Limb (tissue), 2 donors: Measurements from ENCODE around the gene CCDC71L.

Source experiments
- DNase-seq, 2 donors: peaks; one replicate each; pipeline ENCODE4 v3.0.0-alpha.2; 2016; ENCODE audit errors: extremely low spot score in 2 of 2

CCDC71L gene

DNA sequence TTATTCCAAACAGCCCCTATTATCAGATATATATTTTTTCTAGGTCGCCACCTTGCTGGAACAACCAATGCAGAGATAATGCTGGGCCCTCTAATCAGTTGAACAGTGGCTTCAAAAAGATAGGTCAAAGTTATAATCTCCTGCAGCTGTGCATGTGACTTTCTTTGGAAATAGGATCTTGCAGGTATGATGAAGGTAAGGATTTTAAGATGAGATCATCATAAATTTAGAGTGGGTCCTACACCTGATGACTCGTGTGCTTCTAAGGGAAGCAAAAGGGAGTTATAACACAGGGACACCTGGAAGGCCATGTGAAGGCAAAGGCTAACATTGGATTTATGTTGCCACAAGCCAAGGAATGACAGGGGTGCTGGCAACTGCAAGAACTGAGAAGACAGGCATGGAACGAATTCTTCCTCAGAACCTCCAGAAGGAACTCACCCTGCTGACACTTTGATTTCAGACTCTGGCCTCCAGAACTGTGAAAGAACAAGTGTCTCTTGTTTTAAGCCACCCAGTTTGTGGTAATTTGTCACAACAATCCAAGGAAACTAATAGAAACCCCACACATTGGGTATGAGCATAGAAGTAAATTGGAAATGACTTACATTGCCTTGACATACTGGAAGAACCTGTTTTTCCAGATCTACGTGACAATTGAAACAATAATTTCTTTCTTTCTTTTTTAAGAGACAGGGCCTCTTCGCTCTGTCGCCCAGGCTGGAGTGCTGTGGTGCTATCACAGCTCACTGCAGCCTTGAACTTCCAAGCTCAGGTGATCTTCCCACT is 34.4 kb downstream of the CCDC71L start:
- no peak for DNase-seq

DNA sequence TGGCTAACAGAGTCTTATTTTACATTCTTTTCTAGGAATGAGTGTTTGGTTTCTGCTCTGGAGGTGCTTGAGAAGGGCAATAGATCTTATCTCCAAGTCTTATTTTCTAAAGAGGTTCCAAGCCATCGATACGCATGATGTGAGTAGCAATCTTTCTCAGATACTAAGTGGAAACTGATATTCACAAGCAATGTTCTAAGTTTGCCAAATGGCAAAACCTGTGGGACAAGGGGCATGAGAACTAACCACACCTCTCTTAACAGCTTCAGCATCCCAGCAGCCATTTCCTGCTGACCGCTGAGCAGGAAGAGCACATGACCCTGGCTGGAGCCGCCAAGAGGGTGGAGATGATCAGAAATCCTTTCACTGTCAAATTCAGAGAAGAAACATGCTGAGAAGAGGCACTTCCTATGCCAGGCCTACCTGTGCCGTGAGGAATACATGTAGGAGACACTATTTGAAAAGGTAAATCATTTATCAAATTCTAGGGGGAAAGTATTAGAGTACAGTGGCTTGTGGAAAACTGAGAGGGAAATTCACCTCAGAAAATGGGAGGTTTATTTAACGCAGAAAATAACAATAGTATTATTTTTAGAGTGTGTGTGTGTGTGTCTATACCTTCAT is 35.2 kb downstream of the CCDC71L start:
- no peak for DNase-seq

DNA sequence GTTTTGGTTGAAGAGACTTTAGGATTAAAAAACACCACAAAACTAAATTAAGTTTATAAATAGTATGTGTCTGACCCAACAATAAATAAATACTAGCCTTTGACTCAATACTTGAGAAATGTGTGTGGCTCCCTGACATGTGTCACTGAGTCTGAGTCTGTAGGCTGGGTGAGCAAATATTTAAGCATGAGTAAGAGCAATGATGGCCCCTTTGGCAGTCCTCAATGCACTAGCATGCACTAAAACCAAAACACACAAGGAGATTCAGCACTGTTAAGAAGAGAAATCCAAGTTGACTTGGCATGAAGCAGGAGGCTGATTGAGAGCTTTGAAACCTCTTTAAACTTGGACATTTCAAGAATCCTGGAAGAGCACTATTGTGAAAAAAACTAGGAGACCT is 37.1 kb downstream of the CCDC71L start:
- DNase-seq = no peak

DNA sequence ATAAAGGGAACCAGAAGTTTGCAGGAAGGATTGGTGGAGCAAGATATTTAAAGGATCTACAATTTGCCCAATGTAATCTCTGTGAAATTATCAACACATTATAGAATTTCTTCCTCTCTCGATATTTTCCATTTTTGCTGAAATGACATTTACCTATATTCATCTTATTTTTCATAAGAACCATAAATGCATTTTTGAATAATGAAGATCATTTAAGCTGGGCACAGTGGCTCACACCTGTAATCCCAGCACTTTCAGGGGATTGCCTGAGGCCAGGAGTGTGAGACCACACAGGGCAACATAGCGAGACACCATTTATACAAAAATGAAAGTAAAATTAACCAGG is 37.7 kb downstream of the CCDC71L start:
- DNase-seq = no peak

DNA sequence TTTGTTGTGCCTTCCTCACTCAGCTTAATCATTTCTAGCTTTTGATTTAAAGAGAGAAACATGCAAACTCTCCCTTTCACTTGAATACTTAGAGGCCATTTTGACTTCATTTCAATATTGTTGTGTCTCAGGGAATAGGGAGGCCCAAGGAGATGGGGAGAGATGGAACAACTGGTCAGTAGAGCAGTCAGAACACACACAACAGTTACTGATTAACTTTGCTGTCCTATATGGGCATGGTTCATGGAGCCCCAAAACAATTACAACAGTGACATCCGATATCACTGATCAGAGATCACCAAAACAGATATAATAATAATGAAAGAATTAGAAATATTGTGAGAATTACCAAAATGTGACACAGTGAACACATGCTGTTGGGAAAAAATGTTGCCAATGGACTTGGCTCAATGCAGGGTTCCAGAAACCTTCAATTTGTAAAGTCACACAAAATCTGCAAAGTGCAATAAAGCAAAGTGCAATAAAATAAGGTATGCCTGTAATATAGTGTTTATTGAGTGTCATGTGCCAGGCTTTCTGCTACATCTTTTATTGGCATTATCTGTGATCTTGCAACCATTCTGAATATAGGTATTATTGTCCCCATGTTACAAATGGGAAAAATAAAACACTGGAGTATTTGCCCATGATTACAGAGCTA is 38.2 kb downstream of the CCDC71L start:
- no peak for DNase-seq

DNA sequence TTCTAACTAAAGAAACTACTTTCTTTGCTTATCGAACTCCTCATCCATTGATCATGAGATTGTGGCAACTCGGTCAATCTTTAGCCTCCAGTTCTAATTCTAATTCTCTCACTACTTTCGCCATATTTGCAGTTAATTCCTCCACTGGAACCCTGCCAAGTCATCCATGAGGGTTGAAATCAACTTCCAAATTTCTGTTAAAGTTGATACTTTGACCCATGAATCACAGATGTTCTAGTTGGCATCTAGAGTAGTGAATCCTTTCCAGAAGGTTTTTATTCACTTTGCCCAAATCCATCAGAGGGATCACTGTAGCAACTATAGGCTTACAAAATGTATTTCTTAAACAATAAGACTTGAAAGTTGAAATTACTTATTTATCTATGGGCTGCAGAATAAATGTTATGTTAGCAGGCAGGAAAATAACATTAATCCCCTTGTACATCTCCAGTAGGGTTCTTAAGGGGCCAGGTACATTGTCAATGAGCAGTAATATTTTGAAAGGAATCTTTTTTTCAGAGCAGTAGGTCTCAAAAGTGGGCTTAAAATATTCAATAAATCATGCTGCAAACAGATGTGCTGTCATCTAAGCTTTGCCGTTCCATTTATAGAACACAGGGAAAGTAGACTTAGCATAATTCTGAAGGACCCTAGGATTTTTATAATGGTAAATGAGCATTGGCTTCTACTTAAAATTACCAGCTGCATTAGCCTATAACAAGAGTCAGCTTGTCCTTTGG is 39.4 kb downstream of the CCDC71L start:
- DNase-seq = no peak

DNA sequence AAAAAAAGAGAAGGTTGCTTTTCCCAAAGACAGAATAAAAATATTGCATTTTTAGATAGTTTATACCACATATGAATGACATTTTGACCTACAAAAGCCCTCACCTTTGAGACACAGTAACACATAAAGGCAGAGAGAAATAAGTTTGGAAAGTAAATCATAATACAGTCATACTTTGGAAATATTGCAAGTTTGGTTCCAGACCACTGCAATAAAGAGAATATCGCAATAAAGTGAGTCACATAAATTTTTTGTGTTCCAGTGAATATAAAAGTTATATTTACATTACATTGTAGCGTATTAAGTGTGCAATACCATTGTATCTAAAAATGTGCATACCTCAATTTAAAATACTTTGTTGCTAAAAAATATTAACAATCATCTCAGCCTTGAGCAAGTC is 40.3 kb downstream of the CCDC71L start:
- no peak for DNase-seq

DNA sequence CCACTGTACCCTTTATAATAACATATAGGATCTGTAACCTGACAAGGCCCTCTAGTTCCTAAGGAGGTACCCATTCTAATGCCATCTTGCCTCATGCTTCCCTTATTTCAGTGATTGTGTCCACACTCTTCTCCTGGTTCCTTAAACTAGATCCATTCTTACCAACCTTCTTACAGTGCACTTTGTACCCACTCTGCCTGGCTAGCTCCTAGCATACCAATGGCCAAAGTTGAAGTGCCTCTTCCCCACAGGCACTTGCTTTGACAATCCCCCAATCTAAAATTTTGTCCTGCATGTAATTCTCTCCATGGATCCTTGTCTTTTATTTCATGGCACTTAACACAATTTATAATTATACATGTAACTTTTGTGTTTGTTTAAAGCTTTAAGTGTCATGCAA is 40.9 kb downstream of the CCDC71L start:
- no peak for DNase-seq

DNA sequence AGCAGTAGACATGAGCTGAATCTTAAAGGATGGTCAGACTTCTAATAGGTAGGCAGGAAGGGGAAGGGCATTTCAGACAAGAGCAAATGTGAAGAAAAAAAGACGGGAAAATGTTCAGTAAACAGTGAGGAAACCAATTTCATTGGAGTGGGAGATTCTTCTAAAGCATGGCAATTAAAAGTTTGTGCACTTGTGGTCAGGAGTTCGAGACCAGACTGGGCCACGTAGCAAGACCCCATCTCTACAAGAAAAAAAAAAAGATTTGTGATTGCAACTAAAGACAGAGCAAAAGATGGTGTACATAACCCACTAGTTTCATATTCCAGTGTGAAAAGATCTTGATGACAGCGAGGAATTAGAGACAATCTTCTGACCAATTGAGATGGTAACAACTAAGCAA is 41.7 kb downstream of the CCDC71L start:
- no peak for DNase-seq

DNA sequence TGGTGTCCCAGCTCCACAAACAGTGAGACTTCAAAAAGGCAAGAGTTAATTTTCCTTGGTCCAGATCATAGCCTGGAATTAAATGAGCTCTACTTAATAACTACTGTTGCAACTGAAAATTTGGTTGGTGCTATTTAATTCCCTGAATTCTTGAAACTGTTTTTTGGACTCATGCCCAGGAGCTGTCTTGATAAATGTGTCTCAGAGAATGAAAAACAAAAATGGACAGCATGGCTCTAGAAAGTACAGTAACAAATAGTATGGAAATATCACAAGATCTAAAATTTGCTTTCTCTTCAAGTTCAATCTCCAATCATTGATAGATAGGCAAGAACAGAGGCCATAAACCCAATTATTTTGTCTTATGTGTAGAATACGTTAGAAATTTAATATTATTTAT is 42.5 kb downstream of the CCDC71L start:
- no peak for DNase-seq

DNA sequence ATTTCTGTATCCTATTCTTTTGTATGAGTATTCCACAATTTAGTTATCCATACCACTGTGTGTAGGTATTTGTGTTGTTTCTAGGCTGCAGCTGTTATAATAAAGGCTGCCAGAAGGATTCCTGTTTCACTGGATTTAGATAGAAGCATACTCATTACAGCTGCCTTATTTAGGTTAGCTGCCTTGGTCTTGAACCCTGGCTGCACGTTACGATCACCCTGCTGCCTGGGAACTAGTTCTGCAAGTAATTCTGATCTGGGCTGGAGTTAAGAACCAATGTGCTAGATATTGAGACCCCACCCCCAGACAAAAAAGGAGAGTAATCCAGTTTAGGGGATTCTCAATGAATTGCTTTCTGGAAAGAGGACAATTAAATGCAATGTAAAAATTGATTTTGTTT is 43.1 kb downstream of the CCDC71L start:
- DNase-seq = peak in 1 of 2 donors; percentile 16

DNA sequence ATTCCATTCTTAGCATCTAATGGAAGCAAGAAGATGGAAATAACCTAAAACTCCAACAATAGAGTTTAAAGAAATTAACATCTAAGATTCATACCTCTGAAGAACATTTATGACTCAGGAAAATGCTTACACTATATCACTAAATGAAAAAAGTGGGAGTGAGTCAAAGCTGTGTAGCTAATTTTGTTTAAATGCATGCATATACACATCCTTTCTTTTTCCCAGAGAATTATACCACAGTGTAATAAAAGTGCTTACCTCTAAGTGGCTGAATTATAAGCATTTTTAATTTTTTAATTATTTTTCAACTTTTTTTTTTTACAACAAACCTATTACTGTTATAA is 44.3 kb downstream of the CCDC71L start:
- no peak for DNase-seq

DNA sequence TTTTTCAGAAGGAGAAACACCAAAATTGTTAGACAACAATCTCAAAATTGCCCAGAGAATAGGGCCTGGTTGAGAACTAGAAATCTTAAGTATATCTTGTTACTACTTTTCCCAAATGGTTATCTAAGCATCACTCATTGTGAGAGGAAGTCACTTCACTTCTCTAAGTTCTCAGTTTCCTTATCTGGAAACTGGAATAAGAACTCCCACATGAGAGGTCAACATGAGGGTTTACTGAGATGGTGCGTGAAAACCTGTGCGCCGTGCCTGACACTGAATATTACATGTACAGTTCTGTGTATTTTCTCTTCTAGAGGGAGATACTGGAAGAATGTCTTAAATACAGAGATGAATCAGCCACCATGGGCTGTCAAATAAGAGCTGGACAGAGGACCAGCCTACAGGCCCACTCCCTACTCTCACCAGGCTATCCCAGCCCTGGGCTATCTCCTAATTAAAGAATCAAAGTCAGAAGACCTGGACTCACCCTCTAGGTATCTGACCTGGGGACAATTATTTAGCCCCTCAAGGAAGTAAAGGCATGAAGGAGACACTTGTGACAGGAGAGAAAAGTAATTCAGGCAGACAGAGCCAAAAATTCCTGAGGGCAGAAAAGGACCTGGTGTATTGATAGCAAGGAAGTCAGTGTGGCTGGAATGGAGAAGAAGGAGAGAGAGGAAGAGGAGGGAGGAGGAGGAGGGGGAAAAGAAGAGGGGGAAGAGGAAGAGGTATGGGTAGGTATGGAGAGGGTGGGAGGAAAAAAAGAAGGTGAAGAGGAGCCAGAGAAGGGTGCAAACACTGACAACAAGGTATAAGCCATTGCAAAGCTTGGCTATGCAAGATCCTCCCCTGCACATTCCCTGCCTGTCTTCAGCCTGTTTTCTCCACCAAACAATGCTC is 44.9 kb downstream of the CCDC71L start:
- DNase-seq = no peak

DNA sequence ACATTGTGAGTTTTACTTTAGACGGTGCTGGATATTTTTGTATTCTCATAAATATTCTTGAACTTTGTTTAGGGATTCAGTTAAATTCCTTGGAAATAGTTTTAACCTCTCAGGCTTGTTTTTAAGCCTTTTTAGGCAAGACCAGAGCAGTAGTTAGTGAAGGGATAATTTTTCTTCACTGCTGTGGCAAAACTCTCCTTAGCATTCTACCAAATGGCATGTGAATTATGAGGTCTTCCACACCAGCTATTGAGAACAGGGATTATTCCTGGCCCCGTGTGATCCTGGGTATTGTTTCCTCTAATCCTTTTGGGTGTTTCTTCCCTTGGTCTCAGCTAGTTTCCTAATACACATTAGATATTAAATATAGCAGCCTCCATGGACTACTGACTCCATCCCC is 46.2 kb downstream of the CCDC71L start:
- no peak for DNase-seq

DNA sequence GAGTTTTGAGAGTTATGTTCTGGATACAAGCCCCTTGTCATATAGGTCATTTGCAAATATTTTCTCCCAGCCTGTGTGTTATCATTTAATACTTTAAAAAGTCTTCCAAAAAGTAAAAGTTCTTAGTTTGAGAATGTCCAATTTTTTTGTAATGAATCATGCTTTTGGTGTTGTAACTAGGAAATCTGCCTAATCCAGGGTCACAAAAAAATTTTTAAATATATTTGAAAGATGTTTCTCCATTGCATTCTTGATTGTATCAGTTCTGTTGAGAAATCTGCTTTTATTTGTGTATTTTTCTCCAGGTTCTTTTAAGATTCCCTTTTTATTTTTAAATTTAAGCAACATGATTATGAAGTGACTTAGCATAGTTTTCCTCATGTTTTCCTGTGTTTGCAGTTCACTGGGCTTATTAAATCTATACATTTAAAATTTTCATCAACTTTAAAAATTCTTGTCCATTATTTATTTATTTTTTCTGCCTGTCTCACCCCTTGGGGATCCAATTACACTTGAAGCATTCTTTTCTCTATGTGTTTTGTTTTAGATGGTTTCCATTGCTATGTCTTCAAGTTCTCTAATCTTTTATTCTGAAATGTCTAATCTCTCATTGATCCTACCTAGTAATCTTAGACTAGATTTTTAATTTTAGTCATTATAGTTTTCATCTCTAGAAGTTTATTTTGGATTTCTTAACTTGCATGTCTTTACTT is 47.0 kb downstream of the CCDC71L start:
- no peak for DNase-seq

DNA sequence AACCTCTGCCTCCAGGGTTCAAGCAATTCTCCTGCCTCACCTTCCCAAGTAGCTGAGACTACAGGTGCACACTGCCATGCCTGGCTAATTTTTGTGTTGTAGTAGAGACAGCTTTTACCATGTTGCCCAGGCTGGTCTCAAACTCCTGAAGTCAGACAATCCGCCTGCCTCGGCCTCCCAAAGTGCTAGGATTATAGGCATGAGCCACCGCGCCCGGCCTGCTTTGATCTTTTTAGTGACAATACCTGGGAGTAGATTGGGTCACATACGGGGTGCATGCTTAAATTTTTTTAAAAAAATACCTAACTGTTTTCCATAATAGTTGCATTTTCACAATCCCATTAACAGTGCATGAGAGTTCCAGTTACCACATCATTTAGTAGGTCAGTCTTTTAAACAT is 47.7 kb downstream of the CCDC71L start:
- DNase-seq = no peak

DNA sequence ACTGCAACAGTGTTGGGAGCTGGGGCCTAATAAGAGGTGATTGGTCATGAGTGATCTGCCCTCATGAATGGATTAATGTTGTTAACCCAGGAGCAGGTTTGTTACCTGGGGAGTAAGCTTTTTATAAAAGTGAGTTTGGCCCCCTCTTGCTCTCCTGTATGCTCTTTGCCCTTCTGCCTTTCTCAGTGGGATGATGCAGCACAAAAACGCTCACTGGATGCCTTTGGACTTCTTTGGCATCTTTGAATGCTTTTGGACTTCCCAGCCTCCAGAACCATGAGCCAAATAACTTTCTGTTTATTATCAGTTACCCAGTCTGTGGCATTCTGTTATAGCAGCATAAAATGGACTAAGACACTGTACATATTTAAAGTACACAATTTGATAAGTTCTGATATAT is 48.5 kb downstream of the CCDC71L start:
- DNase-seq = no peak

DNA sequence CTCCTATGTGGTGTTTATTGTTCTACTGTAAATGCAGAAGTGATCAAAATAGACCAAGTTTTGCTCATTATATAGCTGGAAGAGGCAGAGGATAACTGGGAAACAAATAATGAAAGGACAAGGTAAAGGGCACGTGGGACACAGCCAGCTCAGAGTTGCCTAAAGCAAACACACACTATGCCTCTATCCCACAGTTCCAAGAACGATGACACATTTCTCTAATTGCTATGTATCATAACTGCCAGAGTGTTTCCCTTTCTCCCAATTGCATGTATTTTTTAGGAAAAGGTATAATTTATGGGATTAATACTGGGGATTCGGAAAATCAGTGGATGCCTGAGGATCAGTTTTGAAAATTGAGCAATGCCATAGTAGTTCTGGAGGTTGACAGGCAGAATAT is 49.0 kb downstream of the CCDC71L start:
- no peak for DNase-seq

DNA sequence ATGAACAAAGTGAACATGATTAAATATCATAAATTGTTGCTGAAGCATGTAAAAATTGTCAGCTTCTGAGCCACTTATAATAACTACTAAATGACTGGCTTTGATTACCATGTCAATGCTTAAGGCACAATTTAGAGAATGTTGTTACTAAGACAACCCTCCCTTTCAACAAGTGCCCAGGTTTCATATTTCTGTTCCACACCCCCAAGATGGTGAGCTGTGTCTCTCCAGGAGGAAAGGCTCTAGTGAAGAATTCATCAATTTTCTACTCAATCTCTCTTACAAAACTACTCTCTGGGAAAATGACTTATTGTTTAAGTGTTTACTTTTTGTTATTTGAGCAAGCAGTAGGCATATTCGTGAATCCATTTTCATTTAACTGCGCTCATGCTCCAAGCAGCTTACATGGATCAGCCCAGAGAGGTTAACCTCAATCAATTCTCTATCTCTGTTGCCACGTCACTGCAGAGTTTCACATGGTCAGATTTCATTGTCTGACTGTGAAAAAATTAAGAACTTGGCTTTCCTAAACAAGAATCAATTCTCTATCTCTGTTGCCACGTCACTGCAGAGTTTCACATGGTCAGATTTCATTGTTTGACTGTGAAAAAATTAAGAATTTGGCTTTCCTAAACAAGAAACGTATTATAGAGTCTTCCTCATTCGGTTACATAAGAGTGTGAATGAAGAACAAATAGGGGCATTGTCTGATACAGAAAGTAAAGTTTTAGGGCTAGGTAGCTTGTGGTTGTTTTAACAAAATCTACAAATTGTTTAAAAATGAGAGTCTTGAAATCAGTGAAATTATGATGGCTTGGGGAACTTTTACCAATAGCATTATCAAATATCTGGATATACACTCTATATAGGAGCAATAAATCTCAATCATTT is 49.7 kb downstream of the CCDC71L start:
- no peak for DNase-seq

DNA sequence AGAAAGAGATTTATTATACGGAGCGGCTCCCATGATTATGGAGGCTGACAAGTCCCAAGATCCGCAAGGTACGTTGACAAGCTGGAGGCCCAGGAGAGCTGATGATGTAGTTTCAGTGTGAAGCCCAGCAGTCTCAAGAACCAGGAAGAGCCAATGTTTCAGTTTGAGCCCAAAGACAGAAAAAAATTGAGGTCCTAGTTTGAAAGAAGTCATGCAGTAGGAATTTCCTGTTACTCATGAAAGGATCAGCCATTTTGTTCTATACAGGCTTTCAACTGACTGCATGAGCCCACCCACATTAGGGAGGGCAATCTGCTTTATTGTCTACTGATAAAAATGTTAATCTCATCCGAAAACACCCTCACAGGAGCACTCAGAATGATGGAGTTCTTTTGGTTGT is 51.5 kb downstream of the CCDC71L start:
- no peak for DNase-seq
